NCI-H128 (cell line): Measurements from ENCODE around the gene UNC50.

Experiments
- DNase-seq: peaks from one replicate; lab custom pipeline; 2025; ENCODE audit not compliant: unreplicated experiment; lab: John Stamatoyannopoulos, UW

UNC50 gene

DNA sequence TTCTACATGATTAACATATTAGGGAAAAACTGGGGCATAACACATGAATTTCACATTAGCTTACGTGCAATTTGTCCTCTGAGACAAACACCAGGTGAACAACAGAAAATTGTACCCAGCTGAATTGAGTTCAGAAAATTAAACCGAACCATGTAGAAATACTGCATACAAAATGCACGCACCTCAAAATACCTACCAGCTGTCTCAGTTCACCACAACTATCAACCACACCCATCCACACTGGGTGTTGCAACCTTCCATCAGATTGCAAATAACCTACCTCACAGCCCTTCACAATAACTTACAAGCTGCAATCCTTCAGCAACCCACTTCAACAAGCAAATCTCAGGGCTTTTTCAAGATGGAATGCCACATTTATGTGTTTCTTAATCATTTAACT is 55.9 kb downstream of the UNC50 start:
- no peak for DNase-seq

DNA sequence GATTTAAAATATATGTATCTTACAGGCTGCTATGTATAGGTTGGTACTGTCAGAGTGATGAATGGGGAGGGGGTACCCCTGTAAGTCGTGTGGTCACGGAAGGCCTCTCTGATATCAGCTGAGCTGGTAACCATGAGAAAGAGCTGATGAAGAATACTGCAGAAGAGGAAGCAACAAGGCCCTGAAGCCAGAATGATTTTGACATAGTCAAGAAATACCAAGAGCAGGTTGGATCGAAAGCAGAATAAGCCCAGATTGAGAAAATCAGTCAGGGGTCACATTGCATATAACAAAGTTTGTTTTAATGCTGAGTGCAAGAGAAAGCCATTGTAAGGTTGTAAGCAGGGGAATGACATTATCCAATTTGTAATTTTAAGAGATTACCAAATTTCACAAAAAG is 57.3 kb downstream of the UNC50 start:
- no peak for DNase-seq
